OCI-LY1 (cell line): ENCODE data around the gene CMTM7.

Experiments
- H2AFZ ChIP-seq: fragments of 200-600 bp; sonication (generic), shearing (Covaris generic); 2 replicates; pipeline ENCODE4 v1.6.0; 2014; ENCODE audit warnings: antibody characterized with exemption, mild to moderate bottlenecking, low read length
- H3F3A ChIP-seq: fragments of 200-600 bp; sonication (generic), shearing (Covaris generic); 2 replicates; pipeline ENCODE4 v1.6.0; 2014; ENCODE audit warnings: mild to moderate bottlenecking, antibody characterized with exemption, low read length, moderate library complexity; ENCODE audit not compliant: insufficient read depth
- H3K27ac ChIP-seq: fragments of 200-600 bp; sonication (generic); 2 replicates; pipeline ENCODE4 v1.5.1; 2014; ENCODE audit warnings: low read length, mixed run types, mild to moderate bottlenecking, low read depth; ENCODE audit not compliant: poor library complexity, severe bottlenecking
- H3K27me3 ChIP-seq: fragments of 200-600 bp; sonication (generic); 2 replicates; pipeline ENCODE4 v1.6.0; 2014; ENCODE audit warnings: antibody characterized with exemption, mild to moderate bottlenecking, low read length, moderate library complexity; ENCODE audit not compliant: insufficient read depth
- H3K36me3 ChIP-seq: fragments of 200-600 bp; sonication (generic); 2 replicates; pipeline ENCODE4 v1.6.1; 2014; ENCODE audit warnings: mild to moderate bottlenecking, antibody characterized with exemption, low read length, moderate library complexity, mixed read lengths; ENCODE audit not compliant: insufficient read depth
- H3K4me1 ChIP-seq: fragments of 200-600 bp; sonication (generic); 2 replicates; pipeline ENCODE4 v1.5.1; 2014; ENCODE audit warnings: mild to moderate bottlenecking, low read length, moderate library complexity; ENCODE audit not compliant: insufficient read depth, severe bottlenecking
- H3K4me2 ChIP-seq: fragments of 200-600 bp; sonication (generic), shearing (Covaris generic); 2 replicates; pipeline ENCODE4 v1.6.1; 2014; ENCODE audit warnings: low read length
- H3K4me3 ChIP-seq: fragments of 200-600 bp; sonication (generic); 2 replicates; pipeline ENCODE4 v1.5.1; 2014; ENCODE audit warnings: low read length, low read depth, mild to moderate bottlenecking, mixed read lengths; ENCODE audit not compliant: poor library complexity, severe bottlenecking
- H3K79me2 ChIP-seq: fragments of 200-600 bp; shearing (Covaris generic); 2 replicates; pipeline ENCODE4 v1.6.1; 2016; ENCODE audit warnings: mixed run types, low read length, mixed read lengths; ENCODE audit not compliant: insufficient read depth
- H3K9ac ChIP-seq: fragments of 200-600 bp; sonication (generic), shearing (Covaris generic); 2 replicates; pipeline ENCODE4 v1.6.1; 2014; ENCODE audit warnings: mild to moderate bottlenecking, low read length, mixed read lengths
- H3K9me2 ChIP-seq: fragments of 200-600 bp; sonication (generic), shearing (Covaris generic); 2 replicates; pipeline ENCODE4 v1.6.1; 2014; ENCODE audit warnings: low read depth, mild to moderate bottlenecking, low read length, mixed read lengths
- H3K9me3 ChIP-seq: fragments of 200-600 bp; shearing (Covaris generic); 2 replicates; pipeline ENCODE4 v1.6.1; 2014; ENCODE audit warnings: low read length, mixed read lengths
- H4K20me1 ChIP-seq: fragments of 200-600 bp; sonication (generic), shearing (Covaris generic); 2 replicates; pipeline ENCODE4 v1.6.0; 2016; ENCODE audit warnings: mild to moderate bottlenecking, low read length; ENCODE audit not compliant: insufficient read depth
- EZH2 ChIP-seq: fragments of 200-600 bp; sonication (generic), shearing (Covaris generic); IDR thresholded peaks from 2 replicates; pipeline ENCODE4 v1.8.0; 2017; ENCODE audit warnings: borderline replicate concordance, mixed run types, mild to moderate bottlenecking, antibody characterized with exemption, low read length, moderate library complexity, mixed read lengths
- TF ChIP-seq, protein P1 (sequence below): fragments of 200-600 bp; sonication (generic), shearing (Covaris generic); IDR thresholded peaks from 2 replicates; pipeline ENCODE4 v1.5.1; 2017; ENCODE audit warnings: mild to moderate bottlenecking, antibody characterized with exemption, low read length, moderate library complexity, mixed read lengths

The CMTM7 gene

DNA sequence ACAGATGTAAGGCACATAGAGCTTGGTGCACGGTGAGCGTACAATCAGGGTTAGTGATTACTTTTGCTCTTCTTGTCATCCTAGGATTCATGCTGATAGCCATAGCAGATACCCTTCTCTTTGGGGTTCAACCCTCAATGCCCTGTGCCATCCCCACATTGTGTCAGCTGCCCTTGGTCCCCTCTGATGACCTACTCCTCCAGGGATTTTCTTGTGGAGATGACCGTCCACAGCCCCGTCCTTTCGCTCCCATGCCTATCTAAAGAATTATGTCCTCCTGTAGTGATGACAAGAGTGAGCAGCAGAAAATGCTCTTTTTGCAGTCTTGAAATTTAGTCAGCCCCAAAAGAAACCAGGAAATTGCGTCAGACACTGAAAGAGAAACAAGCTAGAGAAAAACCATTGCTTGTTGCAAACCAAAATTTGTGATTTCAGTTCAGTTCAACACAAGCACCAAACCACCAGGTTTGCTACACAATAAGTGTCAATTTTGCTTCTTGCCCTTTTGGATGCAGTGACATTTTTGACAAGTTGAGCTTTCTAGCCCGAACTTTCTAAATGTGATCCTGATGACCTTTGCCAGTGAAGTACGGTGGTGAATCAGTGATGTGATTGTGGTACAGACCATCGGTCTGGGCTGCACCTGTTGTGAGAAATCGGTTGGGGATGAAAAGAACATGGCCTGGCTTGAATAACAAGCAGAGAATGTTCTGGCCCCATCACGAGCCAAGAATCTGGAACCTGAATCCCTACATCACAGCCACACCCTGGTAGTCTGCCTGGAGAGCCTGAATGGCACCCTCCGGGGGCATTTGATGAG, 41.3 kb downstream of the CMTM7 start:
- Histone ChIP-seq H3K36me3 (no peaks in the 10 kb centered on the region), H3K27ac (peak overlapping the region; percentile 82), H2AFZ (no peak overlapping the region)

GRCh38 chr3:32434206-32434605, 42.6 kb downstream of the CMTM7 start:
- H3K4me2 ChIP-seq, result no peak overlapping the region
- H3K4me1 ChIP-seq, result peaks cover 84% of the 10 kb centered on the region
- H3K9ac ChIP-seq, result no peak overlapping the region
- H4K20me1 ChIP-seq, result no peaks in the 10 kb centered on the region
- no peak overlapping the region for H3K27ac ChIP-seq
- no peaks in the 10 kb centered on the region for H3K79me2 ChIP-seq
- no peaks in the 10 kb centered on the region for H3K36me3 ChIP-seq
- H3K4me3 ChIP-seq, result no peak overlapping the region
- no peaks in the 10 kb centered on the region for H3K9me3 ChIP-seq
- no peak for TF ChIP-seq EZH2
- TF ChIP-seq, protein P1, sequence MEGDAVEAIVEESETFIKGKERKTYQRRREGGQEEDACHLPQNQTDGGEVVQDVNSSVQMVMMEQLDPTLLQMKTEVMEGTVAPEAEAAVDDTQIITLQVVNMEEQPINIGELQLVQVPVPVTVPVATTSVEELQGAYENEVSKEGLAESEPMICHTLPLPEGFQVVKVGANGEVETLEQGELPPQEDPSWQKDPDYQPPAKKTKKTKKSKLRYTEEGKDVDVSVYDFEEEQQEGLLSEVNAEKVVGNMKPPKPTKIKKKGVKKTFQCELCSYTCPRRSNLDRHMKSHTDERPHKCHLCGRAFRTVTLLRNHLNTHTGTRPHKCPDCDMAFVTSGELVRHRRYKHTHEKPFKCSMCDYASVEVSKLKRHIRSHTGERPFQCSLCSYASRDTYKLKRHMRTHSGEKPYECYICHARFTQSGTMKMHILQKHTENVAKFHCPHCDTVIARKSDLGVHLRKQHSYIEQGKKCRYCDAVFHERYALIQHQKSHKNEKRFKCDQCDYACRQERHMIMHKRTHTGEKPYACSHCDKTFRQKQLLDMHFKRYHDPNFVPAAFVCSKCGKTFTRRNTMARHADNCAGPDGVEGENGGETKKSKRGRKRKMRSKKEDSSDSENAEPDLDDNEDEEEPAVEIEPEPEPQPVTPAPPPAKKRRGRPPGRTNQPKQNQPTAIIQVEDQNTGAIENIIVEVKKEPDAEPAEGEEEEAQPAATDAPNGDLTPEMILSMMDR, result no peak
- no peak overlapping the region for H2AFZ ChIP-seq
- no peaks in the 10 kb centered on the region for H3K27me3 ChIP-seq
- no peaks in the 10 kb centered on the region for H3K9me2 ChIP-seq
- peaks cover 6% of the 10 kb centered on the region; the same call in 1 of the 2 replicates for H3F3A ChIP-seq

More for the DNA sequence above, 41.3 kb downstream of the CMTM7 start:
- no peak for TF ChIP-seq EZH2
- TF ChIP-seq, protein P1, result no peak
- Histone ChIP-seq H3K9me2 (no peaks in the 10 kb centered on the region), H3K27me3 (no peaks in the 10 kb centered on the region), H3K9ac (peak overlapping the region; percentile 35; the same call in 1 of the 2 replicates), H3K4me2 (peak overlapping the region; percentile 53), H3K4me1 (peaks cover 84% of the 10 kb centered on the region), H3K4me3 (peak overlapping the region; percentile 23), H4K20me1 (no peaks in the 10 kb centered on the region), H3F3A (peaks cover 12% of the 10 kb centered on the region; the same call in 1 of the 2 replicates), H3K9me3 (no peaks in the 10 kb centered on the region), H3K79me2 (no peaks in the 10 kb centered on the region)

DNA sequence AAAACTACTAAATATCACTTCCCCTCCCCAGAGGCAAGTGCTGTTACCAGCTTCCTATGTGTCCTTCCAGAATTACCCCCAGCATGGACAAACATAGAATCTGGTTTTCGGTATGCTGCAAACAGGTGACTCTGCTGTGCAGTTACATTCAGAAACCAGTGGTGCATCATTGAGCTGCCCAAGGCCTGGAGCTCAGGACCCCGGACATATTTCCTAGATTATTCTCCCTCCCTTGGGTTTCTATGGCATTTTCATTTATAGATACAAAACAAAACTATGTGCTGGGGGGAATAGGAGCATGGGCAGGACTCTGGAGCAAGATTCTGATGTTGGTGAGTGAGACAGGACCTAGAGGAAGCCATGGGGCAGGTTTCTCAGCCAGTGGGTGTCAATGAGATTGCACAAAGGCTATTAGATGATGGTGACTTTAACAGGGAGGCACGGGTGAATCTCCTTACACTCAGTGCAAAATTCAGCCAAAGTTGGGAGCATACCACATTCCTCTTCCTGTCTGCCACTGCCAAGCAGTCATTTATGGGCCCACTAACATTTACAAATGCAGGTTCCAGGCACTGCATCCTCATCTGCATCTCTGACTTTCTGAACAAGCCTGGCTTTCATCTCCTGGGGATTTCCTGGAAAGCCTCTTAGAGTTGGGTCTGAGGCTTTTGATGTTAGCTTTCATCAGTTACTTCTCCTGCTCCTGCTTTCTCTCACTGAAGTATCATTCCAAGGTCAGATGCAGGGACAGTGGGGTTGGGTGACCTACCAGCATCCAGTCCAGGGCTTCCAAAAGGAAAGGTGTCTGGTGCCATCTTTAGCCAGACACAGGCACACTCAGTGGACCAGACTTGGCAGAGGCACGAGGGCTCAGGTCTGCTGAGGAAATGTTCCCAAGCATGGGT, 44.5 kb downstream of the CMTM7 start:
- H3K9me2 ChIP-seq, result no peaks in the 10 kb centered on the region
- peak overlapping the region; percentile 43 for H3K27ac ChIP-seq
- H2AFZ ChIP-seq, result no peak overlapping the region
- TF ChIP-seq, protein P1, result no peak
- no peak for TF ChIP-seq EZH2
- H3K9me3 ChIP-seq, result no peaks in the 10 kb centered on the region
- no peak overlapping the region for H3K4me2 ChIP-seq
- no peaks in the 10 kb centered on the region for H3K36me3 ChIP-seq
- no peak overlapping the region for H3K9ac ChIP-seq
- peaks cover 6% of the 10 kb centered on the region; the same call in 1 of the 2 replicates for H3F3A ChIP-seq
- no peak overlapping the region for H3K4me3 ChIP-seq
- no peaks in the 10 kb centered on the region for H3K79me2 ChIP-seq
- no peaks in the 10 kb centered on the region for H3K27me3 ChIP-seq
- no peaks in the 10 kb centered on the region for H4K20me1 ChIP-seq
- H3K4me1 ChIP-seq, result peaks cover 86% of the 10 kb centered on the region
